Muscle layer of colon (tissue), 2 donors: ENCODE measurements around the gene TINAGL1.
A peak's percentile ranks its signal among the peaks of the same experiment; 100 is the strongest.
"Not testable (repeated sequence)": the region's sequence is repeated elsewhere in the genome, so short reads cannot be mapped to it uniquely, and the experiment has no call there.

ENCODE experiments used
- H3K27ac ChIP-seq: one replicate; pipeline ENCODE4 v1.7.0; 2013; ENCODE audit warnings: low read depth, mild to moderate bottlenecking, low read length, moderate library complexity
- H3K27me3 ChIP-seq, 2 donors: one replicate each; pipeline ENCODE4 v1.7.0; 2013; ENCODE audit warnings: low read length in 2 of 2, mild to moderate bottlenecking in 2 of 2; ENCODE audit not compliant: insufficient read depth in 2 of 2, control insufficient read depth in 1 of 2
- H3K36me3 ChIP-seq: one replicate; pipeline ENCODE4 v1.7.0; 2013; ENCODE audit warnings: mild to moderate bottlenecking, low read length; ENCODE audit not compliant: insufficient read depth
- H3K4me1 ChIP-seq: one replicate; pipeline ENCODE4 v1.7.0; 2013; ENCODE audit warnings: mild to moderate bottlenecking, low read length; ENCODE audit not compliant: insufficient read depth
- H3K4me3 ChIP-seq, 2 donors: one replicate each; pipeline ENCODE4 v1.7.0; 2013; ENCODE audit warnings: low read length in 2 of 2, low read depth in 1 of 2, mild to moderate bottlenecking in 1 of 2, moderate library complexity in 1 of 2
- H3K9ac ChIP-seq: one replicate; pipeline ENCODE4 v1.7.0; 2013; ENCODE audit warnings: low read length
- H3K9me3 ChIP-seq: one replicate; pipeline ENCODE4 v1.7.0; 2013; ENCODE audit warnings: mild to moderate bottlenecking, low read length
- donor health status: abdominal sarcoma.
- donor health status: Adenocarcinoma of cecum.

The TINAGL1 gene

GRCh38 chr1:31580513-31580870 lies 4.2 kb downstream of the TINAGL1 start:
- H3K27me3 ChIP-seq, result no peaks in the 10 kb centered on the region
- peak overlapping the region; percentile 77 for H3K9ac ChIP-seq
- H3K4me1 ChIP-seq, result peaks cover 73% of the 10 kb centered on the region
- H3K4me3 ChIP-seq, result peak overlapping the region; percentile 18 to 51
- H3K27ac ChIP-seq, result peak overlapping the region; percentile 90
- H3K36me3 ChIP-seq, result peaks cover 16% of the 10 kb centered on the region
- H3K9me3 ChIP-seq, result no peaks in the 10 kb centered on the region

GRCh38 chr1:31580891-31581603 lies 4.7 kb downstream of the TINAGL1 start:
- Histone ChIP-seq H3K4me1 (peaks cover 68% of the 10 kb centered on the region), H3K36me3 (peaks cover 22% of the 10 kb centered on the region), H3K27me3 (no peaks in the 10 kb centered on the region), H3K9me3 (no peaks in the 10 kb centered on the region), H3K27ac (peak overlapping the region; percentile 90), H3K9ac (peak overlapping the region; percentile 47), H3K4me3 (peak overlapping the region; percentile 18 to 51)

DNA sequence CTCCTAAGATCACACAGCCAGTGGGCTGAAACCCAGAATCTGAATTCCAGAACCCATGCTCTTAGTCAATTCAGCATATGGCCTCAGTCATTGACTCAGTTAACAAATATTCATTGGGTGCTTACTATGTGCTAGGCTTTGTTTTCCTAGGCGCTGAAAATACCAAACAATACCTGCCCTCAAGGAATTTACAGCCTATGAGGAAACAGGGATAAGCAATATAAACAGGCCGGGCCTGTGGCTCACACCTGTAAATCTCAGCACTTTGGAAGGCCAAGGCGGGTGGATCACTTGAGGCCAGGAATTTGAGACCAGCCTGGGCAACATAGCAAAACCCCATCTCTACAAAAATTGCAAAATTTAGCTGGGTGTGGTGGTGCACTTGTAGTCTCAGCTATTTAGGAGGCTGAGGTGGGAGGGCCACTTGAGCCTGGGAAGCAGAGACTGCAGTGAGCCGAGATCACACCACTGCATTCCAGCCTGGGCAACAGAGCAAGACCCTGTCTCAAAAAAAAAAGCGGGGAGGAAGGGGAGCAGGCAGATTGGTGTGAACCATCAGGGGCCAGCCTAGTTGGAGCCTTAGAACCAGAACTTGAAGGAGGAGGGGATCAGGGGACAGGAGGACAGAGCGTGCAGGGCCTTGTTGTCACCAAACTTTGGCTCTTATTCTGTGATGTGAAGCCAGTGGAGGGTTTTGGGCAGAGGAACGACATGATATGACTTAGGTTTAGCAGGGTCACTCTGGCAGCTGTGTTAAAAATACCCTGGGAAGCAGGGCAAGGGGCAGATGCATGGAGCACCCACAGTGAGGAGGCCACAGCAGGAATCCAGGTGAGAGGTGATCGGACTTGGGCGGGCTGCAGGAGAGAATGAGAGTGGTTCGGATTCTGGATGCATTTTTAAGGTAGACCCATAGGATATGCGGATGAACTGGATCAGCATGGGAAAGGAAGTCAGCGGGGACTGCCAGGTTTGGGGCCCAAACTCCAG lies 5.8 kb downstream of the TINAGL1 start:
- H3K36me3 ChIP-seq, result peaks cover 26% of the 10 kb centered on the region
- H3K4me1 ChIP-seq, result peaks cover 71% of the 10 kb centered on the region
- H3K4me3 ChIP-seq, result no peak overlapping the region
- H3K9me3 ChIP-seq, result no peaks in the 10 kb centered on the region
- H3K27me3 ChIP-seq, result no peaks in the 10 kb centered on the region
- H3K9ac ChIP-seq, result peak overlapping the region; percentile 10
- H3K27ac ChIP-seq, result peak overlapping the region; percentile 90

DNA sequence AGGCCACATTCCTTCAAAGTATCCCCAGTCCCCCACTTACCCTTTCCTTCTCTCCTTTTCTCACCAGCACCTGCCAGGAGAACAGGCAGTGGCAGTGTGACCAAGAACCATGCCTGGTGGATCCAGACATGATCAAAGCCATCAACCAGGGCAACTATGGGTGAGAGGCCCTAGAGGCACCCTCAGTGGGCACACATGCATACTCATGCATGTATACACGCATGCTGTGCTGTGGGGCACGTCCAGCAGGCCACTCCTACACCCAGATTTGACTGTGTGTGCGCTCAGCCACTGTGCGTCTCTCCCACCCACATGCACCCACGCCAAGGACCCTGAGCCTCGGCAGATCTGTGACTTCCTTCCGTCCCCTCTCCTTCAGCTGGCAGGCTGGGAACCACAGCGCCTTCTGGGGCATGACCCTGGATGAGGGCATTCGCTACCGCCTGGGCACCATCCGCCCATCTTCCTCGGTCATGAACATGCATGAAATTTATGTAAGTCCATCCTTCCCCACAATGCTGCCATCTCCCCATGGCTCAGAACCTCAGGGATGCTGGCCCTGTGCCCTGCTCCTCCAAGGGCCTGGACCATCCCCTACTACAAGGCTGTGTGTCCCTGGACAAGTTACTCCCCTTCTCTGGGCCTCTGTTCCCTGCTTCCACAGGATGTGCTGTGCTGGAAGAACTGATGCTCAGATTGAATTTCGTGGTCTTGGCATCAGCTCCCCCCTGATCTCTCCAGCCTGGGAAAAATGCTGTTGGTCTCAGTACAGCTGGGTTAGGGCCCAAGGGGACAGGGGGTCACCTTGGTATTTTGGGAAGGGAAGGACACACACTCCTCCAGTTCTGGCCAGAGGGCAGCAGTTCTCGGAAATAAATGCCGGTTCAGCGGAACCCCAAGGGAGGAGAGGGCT lies 7.0 kb downstream of the TINAGL1 start:
- H3K4me1 ChIP-seq, result peaks cover 83% of the 10 kb centered on the region
- H3K36me3 ChIP-seq, result peaks cover 26% of the 10 kb centered on the region
- peak overlapping the region; percentile 61 for H3K9ac ChIP-seq
- H3K4me3 ChIP-seq, result no peak overlapping the region
- H3K27ac ChIP-seq, result peak overlapping the region; percentile 88
- H3K27me3 ChIP-seq, result no peaks in the 10 kb centered on the region
- no peaks in the 10 kb centered on the region for H3K9me3 ChIP-seq

- peaks cover 82% of the 10 kb centered on the region for H3K4me1 ChIP-seq
- no peaks in the 10 kb centered on the region for H3K27me3 ChIP-seq
- H3K9me3 ChIP-seq, result no peaks in the 10 kb centered on the region
- H3K36me3 ChIP-seq, result peaks cover 26% of the 10 kb centered on the region
- peak overlapping the region in 1 of 2 donors; percentile 12 for H3K4me3 ChIP-seq
- H3K9ac ChIP-seq, result peak overlapping the region; percentile 61
- H3K27ac ChIP-seq, result peak overlapping the region; percentile 88
Measured at GRCh38 chr1:31583995-31584868, 7.9 kb downstream of the TINAGL1 start.

DNA sequence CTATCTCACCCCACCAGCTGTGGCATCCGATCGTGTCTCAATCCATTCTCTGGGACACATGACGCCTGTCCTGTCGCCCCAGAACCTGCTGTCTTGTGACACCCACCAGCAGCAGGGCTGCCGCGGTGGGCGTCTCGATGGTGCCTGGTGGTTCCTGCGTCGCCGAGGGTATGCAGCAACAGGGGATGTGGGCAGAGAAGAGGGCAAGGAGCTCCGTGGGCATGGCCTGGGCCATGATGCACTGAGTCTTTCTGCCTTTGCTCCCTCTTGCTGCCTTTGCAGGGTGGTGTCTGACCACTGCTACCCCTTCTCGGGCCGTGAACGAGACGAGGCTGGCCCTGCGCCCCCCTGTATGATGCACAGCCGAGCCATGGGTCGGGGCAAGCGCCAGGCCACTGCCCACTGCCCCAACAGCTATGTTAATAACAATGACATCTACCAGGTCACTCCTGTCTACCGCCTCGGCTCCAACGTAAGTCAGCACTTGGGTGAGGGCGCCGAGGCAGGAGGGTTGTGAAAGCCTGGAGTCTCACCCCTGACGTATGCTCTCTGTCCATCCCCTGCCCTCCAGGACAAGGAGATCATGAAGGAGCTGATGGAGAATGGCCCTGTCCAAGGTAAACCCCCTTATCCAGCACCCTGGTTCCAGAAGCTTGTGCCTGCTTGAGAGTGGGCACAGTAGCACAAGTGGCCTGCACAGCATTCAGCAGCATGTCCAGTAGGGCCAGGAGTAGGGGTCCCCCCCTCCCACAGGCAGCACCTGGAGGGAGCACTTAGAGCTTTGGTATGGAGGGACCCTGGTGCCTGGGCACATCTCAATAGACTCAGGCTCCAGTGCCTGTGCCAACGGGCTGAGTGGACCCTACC lies 8.8 kb downstream of the TINAGL1 start:
- peaks cover 26% of the 10 kb centered on the region for H3K36me3 ChIP-seq
- H3K4me3 ChIP-seq, result peak overlapping the region in 1 of 2 donors; percentile 12
- H3K4me1 ChIP-seq, result peaks cover 74% of the 10 kb centered on the region
- peak overlapping the region; percentile 88 for H3K27ac ChIP-seq
- peak overlapping the region; percentile 46 for H3K9ac ChIP-seq
- H3K27me3 ChIP-seq, result no peaks in the 10 kb centered on the region
- no peaks in the 10 kb centered on the region for H3K9me3 ChIP-seq

GRCh38 chr1:31585736-31586365 lies 9.5 kb downstream of the TINAGL1 start:
- Histone ChIP-seq H3K4me1 (peaks cover 67% of the 10 kb centered on the region), H3K27ac (peak overlapping the region; percentile 88), H3K27me3 (no peaks in the 10 kb centered on the region), H3K36me3 (peaks cover 26% of the 10 kb centered on the region), H3K4me3 (no peak overlapping the region), H3K9ac (no peak overlapping the region), H3K9me3 (no peaks in the 10 kb centered on the region)

DNA sequence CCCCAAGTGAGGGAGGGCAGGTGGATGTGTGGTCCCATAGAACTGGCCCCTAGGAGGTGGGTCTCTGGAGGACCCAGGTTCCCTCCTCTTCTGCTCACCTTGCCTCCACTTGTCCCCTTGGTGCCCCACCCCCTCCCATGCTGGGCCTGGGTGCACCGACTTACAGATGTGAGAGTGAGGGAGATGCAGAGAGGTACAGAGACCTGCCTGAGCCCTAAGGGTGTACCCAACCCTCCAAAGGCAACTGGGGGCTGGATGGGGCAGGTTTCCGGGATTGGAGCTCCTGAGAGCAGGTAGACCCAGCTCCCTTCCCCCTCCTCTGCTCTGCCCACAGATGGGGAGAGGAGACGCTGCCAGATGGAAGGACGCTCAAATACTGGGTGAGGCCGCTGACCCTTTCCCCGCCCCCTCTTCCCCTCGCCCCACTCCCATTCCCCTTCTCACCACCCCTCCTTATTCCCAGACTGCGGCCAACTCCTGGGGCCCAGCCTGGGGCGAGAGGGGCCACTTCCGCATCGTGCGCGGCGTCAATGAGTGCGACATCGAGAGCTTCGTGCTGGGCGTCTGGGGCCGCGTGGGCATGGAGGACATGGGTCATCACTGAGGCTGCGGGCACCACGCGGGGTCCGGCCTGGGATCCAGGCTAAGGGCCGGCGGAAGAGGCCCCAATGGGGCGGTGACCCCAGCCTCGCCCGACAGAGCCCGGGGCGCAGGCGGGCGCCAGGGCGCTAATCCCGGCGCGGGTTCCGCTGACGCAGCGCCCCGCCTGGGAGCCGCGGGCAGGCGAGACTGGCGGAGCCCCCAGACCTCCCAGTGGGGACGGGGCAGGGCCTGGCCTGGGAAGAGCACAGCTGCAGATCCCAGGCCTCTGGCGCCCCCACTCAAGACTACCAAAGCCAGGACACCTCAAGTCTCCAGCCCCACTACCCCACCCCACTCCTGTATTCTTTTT lies 10.3 kb downstream of the TINAGL1 start:
- no peak overlapping the region for H3K9ac ChIP-seq
- H3K4me3 ChIP-seq, result no peak overlapping the region
- H3K27me3 ChIP-seq, result no peaks in the 10 kb centered on the region
- H3K4me1 ChIP-seq, result peaks cover 62% of the 10 kb centered on the region
- H3K9me3 ChIP-seq, result no peaks in the 10 kb centered on the region
- peaks cover 26% of the 10 kb centered on the region for H3K36me3 ChIP-seq
- peak overlapping the region; percentile 89 for H3K27ac ChIP-seq

DNA sequence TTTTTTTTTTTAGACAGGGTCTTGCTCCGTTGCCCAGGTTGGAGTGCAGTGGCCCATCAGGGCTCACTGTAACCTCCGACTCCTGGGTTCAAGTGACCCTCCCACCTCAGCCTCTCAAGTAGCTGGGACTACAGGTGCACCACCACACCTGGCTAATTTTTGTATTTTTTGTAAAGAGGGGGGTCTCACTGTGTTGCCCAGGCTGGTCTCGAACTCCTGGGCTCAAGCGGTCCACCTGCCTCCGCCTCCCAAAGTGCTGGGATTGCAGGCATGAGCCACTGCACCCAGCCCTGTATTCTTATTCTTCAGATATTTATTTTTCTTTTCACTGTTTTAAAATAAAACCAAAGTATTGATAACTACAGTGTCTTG lies 11.0 kb downstream of the TINAGL1 start:
- peak overlapping the region; percentile 89 for H3K27ac ChIP-seq
- peaks cover 62% of the 10 kb centered on the region for H3K4me1 ChIP-seq
- not testable (repeated sequence) for H3K4me3 ChIP-seq, H3K9me3 ChIP-seq, H3K27me3 ChIP-seq
- H3K36me3 ChIP-seq, result peaks cover 26% of the 10 kb centered on the region
- peak overlapping the region; percentile 41 for H3K9ac ChIP-seq
